Measurements from ENCODE around the gene GAK.

DNA sequence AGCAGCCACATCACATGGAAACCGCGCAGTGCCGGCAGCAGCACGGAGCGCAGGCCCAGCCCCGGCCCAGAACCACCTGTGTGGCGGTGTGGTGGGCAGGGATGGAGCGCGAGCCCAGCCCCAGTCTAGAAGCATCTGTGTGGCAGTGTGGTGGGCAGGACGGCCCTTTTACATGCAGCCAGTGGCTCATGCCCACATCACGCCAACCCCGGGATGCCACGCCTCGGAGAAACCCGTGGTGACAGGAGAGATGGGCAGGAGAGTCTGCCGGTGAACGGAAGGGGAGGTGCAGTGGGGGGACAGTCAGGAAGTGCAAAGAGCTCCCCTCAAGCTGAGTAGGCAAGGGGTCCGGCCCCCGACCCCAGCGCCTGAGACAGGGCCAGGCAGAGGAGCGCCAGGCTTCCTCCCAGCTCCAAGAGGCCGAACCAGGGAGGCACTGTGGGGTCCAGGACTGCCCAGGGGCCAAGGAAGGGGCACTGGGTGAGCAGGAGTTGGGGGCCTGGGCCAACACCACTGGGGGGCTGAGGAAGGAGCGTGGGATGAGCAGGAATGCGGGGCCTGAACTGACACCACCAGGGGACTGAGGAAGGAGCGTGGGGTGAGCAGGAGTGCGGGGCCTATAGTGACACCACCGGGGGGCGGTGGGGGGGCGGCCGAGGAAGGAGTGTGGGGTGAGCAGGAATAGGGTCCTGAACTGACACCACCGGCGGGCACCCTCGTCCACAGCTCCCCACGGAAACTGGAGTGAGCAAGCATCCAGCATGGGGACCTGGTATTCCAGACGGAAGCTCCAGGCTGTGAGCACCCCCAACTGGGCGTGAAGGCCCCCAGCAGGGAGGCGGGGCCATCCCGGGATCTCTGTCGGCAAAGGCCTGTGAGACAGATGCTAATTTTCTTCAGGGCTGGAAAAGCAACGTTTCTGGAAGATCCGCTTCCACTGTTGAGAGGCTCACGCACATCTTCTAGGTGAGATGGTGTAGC is 28.8 kb downstream of the GAK start:
- TF ChIP-seq, protein P1, sequence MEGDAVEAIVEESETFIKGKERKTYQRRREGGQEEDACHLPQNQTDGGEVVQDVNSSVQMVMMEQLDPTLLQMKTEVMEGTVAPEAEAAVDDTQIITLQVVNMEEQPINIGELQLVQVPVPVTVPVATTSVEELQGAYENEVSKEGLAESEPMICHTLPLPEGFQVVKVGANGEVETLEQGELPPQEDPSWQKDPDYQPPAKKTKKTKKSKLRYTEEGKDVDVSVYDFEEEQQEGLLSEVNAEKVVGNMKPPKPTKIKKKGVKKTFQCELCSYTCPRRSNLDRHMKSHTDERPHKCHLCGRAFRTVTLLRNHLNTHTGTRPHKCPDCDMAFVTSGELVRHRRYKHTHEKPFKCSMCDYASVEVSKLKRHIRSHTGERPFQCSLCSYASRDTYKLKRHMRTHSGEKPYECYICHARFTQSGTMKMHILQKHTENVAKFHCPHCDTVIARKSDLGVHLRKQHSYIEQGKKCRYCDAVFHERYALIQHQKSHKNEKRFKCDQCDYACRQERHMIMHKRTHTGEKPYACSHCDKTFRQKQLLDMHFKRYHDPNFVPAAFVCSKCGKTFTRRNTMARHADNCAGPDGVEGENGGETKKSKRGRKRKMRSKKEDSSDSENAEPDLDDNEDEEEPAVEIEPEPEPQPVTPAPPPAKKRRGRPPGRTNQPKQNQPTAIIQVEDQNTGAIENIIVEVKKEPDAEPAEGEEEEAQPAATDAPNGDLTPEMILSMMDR (IDR thresholded peaks at IDR 0.05; ENCODE audit: borderline replicate concordance, extremely low read depth, low read length, poor library complexity, severe bottlenecking), result no peak
- TF ChIP-seq EZH2 (IDR thresholded peaks at IDR 0.05; ENCODE audit: borderline replicate concordance, low read depth, low read length, severe bottlenecking), result no peak
